ENCODE measurements around the gene ZBTB48. TPM values are rescaled to one million over a fixed set of nuclear protein-coding genes. Genes with fewer than 3 reads are reported as not detected.
"Not testable (repeated sequence)": the region's sequence is repeated elsewhere in the genome, so short reads cannot be mapped to it uniquely, and the experiment has no call there.

ZBTB48 gene
- total RNA-seq, 1 donor from 2014 or later = 44.2 TPM

DNA sequence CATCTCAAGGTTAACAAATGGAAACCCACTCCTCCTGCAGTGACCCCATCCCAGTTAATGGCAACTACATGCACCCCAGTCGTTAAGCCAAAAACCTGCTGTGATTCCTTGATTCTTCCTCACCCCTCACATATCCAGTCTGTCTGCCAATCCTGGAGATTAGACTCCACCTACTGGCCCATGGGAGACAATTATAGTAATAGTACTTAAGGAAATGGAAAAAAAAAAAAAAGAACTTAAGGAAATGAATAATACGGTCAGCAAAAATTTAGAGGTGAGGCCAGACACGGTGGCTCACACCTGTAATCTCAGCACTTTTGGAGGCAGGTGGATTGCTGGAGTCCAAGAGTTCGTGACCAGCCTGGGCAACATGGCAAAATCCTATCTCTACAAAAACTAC, 32.5 kb upstream of the ZBTB48 start:
- Mint-ChIP-seq H3K4me3 (no peak overlapping the region), H3K27me3 (no peaks in the 10 kb centered on the region), H3K9me3 (no peaks in the 10 kb centered on the region), H3K4me1 (ENCODE audit: unreplicated experiment) (no peaks in the 10 kb centered on the region), H3K36me3 (peaks cover 3% of the 10 kb centered on the region), H3K27ac (no peak overlapping the region)
- no peak for DNase-seq (ENCODE audit: extremely low spot score, unreplicated experiment)
- TF ChIP-seq, protein P1, sequence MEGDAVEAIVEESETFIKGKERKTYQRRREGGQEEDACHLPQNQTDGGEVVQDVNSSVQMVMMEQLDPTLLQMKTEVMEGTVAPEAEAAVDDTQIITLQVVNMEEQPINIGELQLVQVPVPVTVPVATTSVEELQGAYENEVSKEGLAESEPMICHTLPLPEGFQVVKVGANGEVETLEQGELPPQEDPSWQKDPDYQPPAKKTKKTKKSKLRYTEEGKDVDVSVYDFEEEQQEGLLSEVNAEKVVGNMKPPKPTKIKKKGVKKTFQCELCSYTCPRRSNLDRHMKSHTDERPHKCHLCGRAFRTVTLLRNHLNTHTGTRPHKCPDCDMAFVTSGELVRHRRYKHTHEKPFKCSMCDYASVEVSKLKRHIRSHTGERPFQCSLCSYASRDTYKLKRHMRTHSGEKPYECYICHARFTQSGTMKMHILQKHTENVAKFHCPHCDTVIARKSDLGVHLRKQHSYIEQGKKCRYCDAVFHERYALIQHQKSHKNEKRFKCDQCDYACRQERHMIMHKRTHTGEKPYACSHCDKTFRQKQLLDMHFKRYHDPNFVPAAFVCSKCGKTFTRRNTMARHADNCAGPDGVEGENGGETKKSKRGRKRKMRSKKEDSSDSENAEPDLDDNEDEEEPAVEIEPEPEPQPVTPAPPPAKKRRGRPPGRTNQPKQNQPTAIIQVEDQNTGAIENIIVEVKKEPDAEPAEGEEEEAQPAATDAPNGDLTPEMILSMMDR (conservative IDR thresholded peaks at IDR 0.05) = no peak

DNA sequence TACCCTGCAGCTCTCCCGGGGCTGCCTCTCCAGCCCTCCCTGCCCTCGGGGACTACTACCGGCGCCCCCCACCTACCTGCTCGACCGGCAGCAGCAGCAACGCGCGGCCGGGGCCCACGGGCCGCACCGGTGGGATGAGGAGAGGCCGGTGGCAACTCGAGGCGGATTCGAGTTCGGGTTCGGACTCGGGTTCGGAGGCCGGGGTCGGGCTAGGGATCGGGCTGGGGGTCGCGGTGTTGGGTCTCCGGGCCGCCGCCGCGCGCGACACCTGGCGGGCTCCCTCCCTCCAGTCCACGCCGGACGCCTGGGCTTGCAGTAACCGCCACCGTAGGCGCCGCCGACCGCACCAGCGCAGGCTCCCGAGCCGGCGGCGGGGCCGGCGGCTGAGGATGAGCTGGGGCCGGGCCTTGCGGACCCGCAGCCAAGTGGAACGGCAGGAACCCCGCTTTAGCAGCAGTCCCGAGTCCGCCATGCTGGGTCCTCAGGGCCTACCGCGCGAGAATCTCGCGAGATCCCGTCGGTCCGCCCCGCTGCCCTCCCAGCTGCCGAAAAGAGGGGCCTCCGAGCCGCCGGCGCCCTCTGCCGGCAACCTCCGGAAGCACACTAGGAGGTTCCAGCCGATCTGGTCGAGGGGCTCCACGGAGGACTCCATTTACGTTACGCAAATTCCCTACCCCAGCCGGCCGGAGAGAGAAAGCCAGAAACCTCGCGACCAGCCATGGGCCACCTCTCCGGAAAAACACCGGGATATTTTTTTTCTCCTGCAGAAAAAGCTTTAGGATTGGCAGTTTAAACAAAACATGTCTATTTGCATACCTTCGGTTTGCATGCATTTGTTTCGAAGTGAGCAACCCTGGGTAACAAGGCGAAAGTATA, 25.5 kb upstream of the ZBTB48 start, which contains the start of gene NOL9:
TSS of gene NOL9 (minus strand) at position 483 of the 876 bp plus-strand sequence. CDS start at position 472, 11 bp downstream.
- DNase-seq (ENCODE audit: extremely low spot score, unreplicated experiment) = peak; percentile 99
- Mint-ChIP-seq H3K9me3 (no peaks in the 10 kb centered on the region), H3K4me3 (peak within 1 kb of the TSS; percentile 85), H3K36me3 (peaks cover 3% of the 10 kb centered on the region), H3K4me1 (ENCODE audit: unreplicated experiment) (peaks cover 4% of the 10 kb centered on the region), H3K27me3 (no peaks in the 10 kb centered on the region), H3K27ac (peak within 1 kb of the TSS; percentile 39)
- TF ChIP-seq, protein P1 (conservative IDR thresholded peaks at IDR 0.05) = peak; percentile 95

DNA sequence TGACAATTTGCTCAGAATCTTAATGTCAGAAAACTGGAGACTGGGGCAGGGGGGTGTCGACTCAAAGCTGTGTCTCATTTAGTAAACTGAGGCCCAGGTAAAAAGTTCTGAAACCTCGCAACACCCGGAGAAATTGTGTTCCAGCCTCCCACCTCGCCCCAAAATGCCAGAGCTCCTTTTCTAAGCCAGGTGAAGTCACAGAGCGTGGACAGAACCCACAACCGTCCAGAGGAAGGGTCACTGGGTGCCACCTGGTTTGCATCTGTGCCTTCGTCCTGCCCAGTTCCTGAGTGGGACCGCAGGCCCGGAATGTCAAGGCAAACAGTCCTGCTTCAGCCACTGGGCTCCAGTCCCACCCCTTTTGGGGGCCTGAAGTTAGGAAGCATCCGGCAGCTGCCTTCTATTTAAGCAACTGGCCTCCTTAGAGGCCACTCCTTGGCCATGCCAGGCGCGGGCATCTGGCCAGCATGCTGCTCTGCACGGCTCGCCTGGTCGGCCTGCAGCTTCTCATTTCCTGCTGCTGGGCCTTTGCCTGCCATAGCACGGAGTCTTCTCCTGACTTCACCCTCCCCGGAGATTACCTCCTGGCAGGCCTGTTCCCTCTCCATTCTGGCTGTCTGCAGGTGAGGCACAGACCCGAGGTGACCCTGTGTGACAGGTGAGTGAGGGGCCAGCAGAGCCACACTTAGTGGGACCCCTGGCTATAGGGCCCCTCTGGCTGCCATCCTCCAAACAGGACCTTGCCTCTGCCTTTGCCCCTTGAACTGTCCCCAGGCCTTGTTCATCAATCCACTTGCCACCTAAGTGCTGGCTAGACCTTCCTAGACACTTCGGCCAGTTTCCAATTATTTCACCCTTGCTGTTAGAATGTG, 24.7 kb upstream of the ZBTB48 start, which contains the start of gene TAS1R1:
TSS of gene TAS1R1 (plus strand) at position 401 of the 872 bp plus-strand sequence. CDS start at position 468, 67 bp downstream.
- H3K27ac Mint-ChIP-seq = peak within 1 kb of the TSS; percentile 39
- DNase-seq (ENCODE audit: extremely low spot score, unreplicated experiment) = no peak
- H3K4me1 Mint-ChIP-seq (ENCODE audit: unreplicated experiment) = peaks cover 4% of the 10 kb centered on the region
- no peaks in the 10 kb centered on the region for H3K27me3 Mint-ChIP-seq
- peaks cover 3% of the 10 kb centered on the region for H3K36me3 Mint-ChIP-seq
- peak within 1 kb of the TSS; percentile 80 for H3K4me3 Mint-ChIP-seq
- TF ChIP-seq, protein P1 (conservative IDR thresholded peaks at IDR 0.05) = no peak
- H3K9me3 Mint-ChIP-seq = no peaks in the 10 kb centered on the region

DNA sequence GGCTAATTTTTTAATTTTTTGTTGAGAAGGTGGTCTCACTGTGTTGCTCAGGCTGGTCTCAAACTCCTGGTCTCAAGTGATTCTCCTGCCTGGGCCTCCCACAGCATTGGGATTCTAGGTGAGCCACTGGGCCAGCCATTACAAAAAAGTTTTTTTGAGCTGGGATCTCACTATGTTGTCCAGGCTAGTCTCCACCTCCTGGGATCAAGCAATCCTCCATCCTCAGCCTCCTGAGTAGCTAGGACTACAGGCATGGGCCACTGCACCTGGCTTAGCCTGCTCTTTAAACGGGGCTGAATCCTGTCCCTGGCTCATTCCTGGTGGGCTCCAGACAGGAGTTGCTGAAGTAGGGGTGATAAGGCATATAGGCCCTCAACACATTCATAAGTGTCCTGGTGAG, 22.2 kb upstream of the ZBTB48 start:
- Mint-ChIP-seq H3K27ac (no peak overlapping the region), H3K36me3 (no peaks in the 10 kb centered on the region), H3K9me3 (no peaks in the 10 kb centered on the region), H3K4me1 (ENCODE audit: unreplicated experiment) (peaks cover 4% of the 10 kb centered on the region), H3K4me3 (no peak overlapping the region), H3K27me3 (peaks cover 9% of the 10 kb centered on the region)
- no peak for DNase-seq (ENCODE audit: extremely low spot score, unreplicated experiment)
- TF ChIP-seq, protein P1 (conservative IDR thresholded peaks at IDR 0.05) = no peak

DNA sequence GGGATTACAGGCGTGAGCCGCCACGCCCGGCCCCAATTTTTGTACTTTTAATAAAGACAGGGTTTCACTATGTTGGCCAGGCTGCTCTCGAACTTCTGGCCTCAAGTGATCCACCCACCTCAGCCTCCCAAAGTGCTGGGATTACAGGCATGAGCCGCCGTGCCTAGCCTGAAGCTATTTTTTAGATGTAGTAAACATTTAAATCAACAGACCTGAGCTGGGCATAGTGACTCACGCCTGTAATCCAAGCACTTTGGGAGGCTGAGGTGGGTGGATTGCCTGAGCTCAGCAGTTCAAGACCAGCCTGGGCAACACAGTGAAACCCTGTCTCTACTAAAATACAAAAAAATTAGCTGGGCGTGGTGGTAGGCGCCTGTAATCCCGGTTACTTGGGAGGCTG, 20.6 kb upstream of the ZBTB48 start:
- not testable (repeated sequence) for H3K27ac Mint-ChIP-seq; DNase-seq (ENCODE audit: extremely low spot score, unreplicated experiment); H3K4me1 Mint-ChIP-seq (ENCODE audit: unreplicated experiment); H3K27me3 Mint-ChIP-seq; H3K4me3 Mint-ChIP-seq; H3K36me3 Mint-ChIP-seq; H3K9me3 Mint-ChIP-seq
